Globus pallidus (tissue), 1 donor: ENCODE results near the gene SPATA6.
"Not testable (repeated sequence)": the region's sequence is repeated elsewhere in the genome, so short reads cannot be mapped to it uniquely, and the experiment has no call there.

Source experiments
- DNase-seq: peaks from one replicate; pipeline ENCODE4 v3.0.0-alpha.2; 2015; ENCODE audit warnings: low spot score

SPATA6 gene

DNA sequence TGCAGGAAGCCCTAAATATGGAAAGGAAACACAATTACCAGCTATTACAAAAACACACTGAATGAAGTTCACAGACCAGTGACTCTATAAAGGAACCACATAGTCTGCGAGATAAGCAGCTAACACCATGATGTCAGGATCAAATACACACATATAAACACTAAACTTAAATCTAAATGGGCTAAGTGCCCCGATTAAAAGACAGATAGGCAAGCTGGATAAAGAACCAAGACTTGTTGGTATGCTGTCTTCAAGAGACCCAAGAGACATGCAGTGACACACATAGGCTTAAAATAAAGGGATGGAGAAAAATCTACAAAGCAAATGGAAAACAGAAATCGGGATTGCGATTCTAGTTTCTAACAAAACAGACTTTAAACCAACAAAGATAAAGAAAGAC is 127.6 kb downstream of the SPATA6 start:
- no peak for DNase-seq

DNA sequence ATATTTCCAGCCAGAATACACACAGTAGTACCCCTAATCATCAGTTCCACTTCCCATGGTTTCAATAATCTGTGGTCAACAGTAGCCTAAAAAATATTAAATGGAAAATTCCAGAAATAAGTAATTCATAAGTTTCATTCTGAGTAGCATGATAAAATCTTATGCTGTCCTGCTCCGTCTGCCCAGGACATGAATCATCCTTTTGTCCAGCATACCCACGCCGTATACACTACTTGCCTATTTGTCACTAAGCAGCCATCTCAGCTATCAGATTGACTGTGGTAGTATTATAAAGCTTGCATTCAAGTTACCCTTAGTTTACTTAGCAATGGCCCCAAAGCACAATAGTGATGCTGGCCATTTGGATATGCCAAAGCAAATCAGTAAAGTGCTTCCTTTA is 130.8 kb downstream of the SPATA6 start:
- no peak for DNase-seq

DNA sequence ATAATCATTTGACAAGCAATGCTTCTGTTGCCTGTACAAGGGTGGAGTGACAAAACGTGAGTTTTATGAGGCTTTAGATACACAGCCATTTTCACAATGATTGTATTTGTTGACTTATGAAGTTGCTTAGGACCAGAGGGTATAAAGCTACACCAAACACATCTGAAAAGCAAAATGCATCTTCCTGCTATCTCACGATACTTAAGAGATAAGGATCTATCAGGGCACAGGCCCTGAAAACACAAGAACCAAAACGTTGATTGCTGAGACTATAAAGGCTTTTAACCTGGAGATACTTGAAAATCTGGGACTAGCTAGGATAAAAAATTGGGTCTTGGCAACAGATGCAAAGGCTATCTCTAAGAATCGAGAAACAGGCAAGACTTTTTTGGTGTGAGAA is 133.7 kb downstream of the SPATA6 start:
- no peak for DNase-seq

DNA sequence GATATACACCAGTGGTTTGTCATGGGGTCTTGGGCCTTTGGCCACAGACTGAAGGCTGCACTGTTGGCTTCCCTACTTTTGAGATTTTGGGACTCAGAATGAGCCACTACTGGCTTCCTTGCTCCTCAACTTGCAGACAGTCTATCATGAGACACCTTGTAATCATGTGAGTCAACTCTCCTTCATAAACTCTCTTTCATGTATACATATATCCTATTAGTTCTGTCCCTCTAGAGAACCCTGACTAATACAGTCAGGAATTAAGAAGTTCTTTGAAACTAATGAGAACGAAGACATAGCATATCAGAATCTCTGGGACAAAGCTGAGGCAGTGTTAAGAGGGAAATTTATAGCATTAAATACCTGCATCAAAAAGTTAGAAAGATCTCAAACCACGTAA is 138.7 kb downstream of the SPATA6 start:
- no peak for DNase-seq

DNA sequence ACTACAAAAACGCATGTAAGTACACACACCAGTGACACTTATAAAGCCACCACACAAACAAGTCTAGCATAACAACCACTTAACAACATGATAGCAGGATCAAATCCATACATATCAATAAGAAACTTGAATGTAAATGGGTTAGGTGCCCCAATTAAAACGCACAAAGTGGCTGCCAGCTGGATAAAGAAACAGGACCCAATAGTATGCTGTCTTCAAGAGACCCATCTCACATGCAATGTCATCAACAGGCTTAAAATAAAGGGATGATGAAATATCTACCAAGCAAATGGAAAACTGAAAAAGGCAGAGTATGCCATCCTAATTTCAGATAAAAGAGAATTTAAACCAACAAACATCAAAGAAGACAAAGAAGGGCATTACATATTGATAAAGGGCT is 139.9 kb downstream of the SPATA6 start:
- DNase-seq, result no peak

DNA sequence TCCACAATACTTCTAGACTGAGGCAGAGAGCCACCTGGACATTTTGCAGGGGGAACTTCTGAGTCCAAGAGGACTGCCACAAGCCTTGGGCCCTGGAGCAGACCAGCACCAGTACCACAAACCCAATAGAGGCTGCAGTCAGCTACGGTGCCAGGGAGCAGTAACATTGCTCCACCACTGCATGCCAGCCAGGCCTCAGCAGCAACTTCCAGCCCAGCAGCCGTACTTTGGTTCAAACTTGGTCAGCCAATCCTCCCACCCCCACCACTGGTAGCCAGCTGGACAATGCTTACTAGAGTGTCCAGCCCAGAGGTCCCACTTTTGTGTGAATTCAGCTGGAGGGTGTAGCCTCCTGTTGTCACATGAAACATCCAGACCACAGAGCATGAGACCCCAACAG is 142.1 kb downstream of the SPATA6 start:
- DNase-seq, result no peak

DNA sequence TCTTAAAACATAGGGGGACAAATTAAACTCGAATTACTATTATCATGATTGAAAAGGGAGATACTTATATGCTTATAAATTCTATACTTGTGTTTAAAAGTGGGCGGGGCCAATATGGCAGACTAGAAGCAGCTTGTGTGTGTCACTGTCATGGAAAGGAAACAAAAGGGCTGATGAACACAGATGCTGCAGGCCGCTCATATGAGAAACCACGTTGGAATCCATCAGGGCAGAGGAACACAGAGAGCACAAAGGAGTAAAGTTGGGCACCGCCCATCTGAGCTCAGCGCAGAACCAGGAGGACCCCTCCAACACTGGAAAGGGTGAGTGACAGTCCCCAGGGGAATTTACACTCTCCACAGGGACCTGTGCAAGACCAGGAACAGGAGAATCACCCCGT is 142.5 kb downstream of the SPATA6 start:
- no peak for DNase-seq

DNA sequence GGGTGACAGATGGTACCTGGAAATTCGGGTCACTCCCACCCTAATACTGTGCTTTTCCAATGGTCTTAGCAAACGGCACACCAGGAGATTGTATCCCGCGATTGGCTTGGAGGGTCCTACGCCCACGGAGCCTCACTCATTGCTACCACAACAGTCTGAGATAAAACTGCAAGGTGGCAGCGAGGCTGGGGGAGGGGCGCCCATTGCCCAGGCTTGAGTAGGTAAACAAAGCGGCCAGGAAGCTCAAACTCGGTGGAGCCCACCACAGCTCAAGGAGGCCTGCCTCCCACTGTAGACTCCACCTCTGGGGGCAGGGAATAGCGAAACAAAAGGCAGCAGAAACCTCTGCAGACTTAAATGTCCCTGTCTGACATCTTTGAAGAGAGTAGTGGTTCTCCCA is 160.2 kb downstream of the SPATA6 start:
- not testable (repeated sequence) for DNase-seq

DNA sequence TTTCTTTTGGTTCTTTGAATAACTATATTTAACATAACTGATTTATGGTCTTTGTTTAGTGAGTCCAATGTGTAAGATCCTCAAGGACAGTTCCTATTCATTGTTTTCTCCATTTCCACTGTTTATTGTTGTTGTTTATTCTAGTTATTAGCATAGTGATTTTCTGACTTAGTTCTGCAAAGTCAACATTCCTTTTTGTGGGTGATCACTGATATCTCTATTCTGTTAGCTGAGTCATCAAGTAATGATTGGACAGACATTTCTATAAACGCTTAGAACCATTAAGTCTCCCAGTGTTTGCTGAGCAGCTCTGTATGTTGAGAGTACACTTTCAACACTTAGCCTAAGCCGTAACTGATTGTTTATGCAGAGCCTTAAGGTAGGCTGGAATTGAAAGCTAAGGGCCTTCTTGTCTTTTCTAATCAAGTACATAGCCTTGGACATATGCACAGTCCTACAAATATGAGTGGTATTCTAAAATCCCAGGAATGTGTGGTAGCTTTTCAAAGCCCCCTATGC is 162.4 kb downstream of the SPATA6 start:
- DNase-seq, result no peak

DNA sequence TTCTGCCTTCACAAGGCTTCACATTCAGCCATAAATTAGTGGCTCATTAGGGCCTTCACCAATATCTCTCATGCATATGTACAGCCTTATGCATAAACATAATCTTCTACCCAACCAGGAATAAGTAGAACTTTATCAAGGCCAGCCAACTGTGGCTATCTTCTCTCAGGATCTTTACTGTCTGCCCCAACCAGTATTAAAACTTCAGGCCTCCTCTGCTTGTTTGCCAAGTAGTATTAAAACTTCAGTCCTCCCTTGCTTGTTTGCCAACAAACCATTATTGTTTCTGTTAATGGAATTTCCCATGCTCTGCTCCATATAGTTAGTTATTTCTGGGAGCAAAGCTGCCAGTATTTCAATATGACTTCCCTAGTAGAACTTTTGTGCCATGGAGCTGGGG is 169.4 kb downstream of the SPATA6 start:
- no peak for DNase-seq

DNA sequence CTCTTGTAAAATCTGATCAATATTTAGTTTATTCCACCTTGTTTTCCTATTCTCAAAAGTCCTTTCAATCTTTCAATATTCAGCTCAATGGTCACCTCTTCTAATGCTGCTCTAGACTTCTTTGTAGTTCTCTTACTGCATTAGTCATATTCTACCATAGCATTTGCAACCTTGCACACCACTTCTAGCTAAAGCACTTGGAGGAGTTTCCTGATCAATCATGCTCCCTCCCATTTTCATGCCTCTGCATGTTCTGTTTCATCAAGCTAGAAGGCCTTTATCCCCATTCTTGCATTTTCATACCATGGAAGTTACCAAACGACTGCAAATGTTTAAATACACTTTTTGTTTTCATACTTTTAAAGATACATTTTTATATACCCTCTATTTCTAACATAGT is 177.3 kb downstream of the SPATA6 start:
- DNase-seq, result no peak

DNA sequence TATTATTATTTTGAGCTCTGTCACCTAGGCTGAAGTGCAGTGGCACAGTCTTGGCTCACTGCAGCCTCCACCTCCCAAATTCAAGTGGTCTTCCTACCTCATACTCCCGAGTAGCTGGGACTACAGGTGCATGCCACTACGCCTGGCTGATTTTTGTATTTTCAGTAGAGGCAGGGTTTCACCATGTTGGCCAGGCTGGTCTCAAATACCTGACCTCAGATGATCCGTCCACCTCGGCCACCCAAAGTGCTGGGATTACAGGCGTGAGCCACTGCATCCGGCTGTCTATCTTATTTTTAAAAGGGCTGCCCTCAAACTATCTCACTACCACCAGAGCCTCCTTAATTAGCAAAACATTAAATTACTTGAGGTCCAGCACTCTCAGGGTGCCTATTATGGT is 177.9 kb downstream of the SPATA6 start:
- not testable (repeated sequence) for DNase-seq

DNA sequence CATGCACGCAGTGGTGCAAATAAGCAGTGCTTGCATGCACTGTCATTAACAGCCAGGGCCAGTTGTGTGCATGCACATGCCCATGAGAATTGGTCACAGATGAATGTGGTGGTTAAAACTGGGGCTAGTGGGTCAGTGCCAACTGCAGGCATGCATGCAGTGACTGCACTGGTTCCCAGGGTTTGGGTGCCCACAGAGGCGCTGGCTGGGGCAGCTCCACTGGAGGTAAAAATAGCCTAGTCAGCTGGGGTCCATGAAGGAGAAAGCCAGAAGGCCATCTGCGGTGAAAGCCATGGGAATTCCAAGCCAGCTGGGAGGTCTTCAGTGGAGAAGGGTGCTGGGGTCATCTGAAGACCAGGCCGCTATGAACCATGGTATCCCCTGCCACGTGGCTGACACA is 179.3 kb downstream of the SPATA6 start:
- DNase-seq, result no peak

DNA sequence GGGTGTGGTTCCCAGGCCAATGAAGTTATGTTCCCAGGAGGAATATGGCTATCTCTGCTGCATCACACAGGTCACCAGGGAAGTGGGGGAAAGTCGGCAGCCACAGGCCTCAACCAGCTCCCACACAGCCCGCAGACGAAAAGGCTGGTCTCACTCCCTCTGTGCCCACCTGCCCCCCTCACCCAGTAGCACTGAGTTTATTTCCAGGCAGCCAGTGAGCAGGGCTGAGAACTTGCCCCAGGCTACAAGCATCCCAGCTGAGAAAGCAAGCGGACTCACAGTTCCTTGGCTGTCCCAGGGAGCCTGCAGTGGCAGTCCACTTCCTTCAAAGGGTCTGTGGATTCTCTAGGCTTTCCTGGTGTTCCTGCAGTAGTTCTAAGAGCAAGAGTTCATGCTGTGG is 180.6 kb downstream of the SPATA6 start:
- DNase-seq, result no peak

DNA sequence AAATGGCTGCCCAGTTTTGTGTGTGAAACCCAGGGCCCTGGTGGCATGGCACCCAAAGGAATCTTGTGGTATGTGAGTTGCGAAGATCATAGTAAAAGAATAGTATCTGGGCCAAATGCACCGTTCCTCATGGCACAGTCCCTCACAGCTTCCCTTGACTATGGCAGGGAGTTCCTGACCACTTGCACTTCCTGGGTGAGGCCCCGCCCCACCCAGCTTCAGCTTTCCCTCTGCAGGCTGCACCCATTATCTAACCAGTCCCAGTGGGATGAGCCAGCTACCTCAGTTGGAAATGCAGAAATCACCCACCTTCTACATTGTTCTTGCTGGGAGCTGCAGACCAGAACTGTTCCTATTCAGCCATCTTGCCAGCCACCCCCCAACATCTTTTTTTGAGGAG is 186.5 kb downstream of the SPATA6 start:
- no peak for DNase-seq

DNA sequence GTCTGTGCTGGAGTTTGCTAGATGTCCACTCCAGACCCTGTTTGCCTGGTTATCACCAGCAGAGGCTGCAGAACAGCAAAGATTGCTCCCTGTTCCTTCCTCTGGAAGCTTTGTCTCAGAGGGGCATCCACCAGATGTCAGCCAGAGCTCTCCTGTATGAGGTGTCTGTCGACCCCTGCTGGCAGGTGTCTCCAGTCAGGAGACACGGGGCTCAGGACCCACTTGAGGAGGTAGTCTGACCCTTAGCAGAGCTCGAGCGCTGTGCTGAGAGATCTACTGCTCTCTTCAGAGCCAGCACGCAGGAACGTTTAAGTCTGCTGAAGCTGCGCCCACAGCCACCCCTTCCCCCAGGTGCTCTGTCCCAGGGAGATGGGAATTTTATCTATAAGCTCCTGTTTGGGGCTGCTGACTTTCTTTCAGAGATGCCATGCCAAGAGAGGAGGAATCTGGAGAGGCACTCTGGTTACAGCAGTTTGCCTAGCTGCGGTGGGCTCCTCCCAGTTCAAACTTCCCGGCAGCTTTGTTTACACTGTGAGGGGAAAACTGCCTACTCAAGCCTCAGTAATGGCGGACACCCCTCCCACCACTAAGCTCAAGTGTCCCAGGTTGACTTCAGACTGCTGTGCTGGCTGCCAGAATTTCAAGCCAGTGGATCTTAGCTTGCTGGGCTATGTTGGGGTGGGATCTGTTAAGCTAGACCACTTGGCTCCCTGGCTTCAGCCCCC is 187.1 kb downstream of the SPATA6 start:
- not testable (repeated sequence) for DNase-seq

DNA sequence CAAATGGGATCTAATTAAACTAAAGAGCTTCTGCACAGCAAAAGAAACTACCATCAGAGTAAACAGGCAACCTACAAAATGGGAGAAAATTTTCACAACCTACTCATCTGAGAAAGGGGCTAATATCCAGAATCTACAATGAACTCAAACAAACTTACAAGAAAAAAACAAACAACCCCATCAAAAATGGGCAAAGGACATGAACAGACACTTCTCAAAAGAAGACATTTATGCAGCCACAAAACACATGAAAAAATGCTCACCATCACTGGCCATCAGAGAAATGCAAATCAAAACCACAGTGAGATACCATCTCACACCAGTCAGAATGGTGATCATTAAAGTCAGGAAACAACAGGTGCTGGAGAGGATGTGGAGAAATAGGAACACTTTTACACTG is 189.7 kb downstream of the SPATA6 start:
- not testable (repeated sequence) for DNase-seq

DNA sequence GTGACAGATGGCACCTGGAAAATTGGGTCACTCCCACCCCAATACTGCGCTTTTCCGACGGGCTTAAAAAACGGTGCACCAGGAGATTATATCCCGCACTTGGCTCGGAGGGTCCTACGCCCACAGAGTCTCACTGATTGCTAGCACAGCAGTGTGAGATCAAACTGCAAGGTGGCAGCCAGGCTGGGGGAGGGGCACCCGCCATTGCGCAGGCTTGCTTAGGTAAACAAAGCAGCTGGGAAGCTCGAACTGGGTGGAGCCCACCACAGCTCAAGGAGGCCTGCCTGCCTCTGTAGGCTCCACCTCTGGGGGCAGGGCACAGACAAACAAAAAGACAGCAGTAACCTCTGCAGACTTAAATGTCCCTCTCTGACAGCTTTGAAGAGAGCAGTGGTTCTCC is 194.6 kb downstream of the SPATA6 start:
- not testable (repeated sequence) for DNase-seq

DNA sequence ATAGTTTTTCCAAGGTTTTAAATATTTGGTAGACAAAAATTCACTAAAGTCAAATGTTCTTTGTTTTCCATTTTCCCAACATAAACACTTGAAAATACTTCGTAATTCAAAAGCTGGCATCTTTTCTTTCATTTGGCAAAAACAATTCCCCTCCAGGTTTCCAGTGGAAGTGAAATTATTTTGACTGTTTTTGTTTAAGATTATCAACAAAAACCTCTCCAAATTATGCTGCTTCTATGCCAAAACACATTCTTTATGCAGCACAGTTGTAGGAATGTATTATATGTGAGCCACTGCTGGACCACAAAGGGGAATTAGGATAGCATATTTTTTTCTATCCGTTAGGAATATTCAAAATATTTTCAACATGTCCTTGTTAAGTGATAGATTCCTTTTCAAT is 205.4 kb downstream of the SPATA6 start:
- no peak for DNase-seq

DNA sequence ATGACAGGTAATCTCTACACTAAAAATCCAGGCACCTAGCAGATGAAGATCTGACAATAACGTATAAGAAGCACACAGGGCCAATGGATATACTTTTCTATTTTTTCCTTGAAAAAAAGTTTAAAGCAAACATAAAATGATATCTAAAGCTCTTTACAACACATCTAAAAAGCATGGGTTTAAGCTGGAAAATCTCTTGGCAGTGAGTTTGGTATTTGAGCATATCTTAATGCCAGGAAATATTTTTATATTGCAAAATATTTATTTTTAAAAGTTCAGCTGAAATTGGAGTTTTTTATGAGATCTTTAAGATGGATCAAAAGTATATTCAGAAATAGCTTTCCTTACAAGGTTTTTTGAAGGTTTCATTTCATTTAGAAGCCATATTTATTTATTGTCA is 209.0 kb downstream of the SPATA6 start:
- DNase-seq, result no peak

DNA sequence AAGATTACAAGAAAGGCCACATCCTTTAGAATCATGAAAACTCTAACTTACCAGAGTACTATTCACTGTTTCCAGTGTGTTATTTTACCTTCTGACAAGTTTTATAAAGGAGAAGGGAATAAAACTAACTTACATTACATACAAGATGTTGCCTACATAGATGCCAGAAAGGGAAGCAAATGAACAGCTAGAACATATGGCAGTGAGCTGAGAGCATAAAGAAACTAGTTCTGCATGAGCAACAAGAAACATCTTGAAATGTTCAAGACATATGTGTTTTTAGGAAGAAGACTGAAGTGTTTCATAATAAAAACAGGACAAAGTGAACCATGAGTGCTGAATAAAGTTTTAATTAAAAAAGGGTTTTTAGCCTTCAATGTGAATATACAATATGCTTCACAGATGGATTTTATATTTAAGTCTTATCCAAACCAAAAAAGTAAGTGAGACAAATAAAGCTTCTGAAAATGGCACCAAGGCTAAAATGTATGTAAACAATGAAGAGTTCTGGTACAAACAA is 210.1 kb downstream of the SPATA6 start:
- DNase-seq, result no peak

DNA sequence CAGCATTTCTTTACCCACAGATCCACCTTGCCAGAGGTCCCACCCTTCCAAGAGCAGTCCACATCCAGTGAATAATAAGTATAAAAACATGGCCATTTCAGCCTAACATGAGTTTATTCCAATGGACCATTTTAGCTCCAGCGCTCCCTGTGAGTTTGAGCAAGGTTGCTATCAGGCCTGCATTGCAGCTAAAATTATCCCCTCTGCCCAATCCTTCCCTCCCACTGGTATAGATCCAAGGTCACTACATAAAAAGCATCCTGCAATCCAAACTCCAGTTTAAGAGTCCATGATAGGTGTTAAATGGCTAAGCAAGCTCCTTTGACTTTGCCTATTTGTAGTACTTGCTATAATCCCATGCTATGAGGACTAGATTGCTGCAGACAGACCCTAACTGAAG is 213.9 kb downstream of the SPATA6 start:
- DNase-seq, result no peak

DNA sequence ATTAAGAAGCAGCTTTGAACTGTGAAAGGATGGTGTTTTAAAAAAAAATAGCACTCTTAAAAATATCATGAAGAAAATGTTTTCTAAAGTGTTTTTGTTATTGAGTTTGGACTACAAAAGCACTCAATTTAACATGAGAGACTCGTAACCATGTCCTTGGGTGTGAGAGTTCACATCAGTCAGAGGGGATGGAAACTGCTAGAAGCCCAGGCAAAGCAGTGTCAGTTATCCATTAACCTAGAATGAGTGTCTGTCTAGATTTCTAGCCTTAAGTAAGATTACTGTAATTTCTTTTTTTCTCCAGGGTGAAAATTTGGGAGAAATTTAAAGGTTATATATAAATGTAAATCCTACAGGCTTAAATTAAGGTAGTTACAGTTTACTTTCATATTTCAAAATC is 217.8 kb downstream of the SPATA6 start:
- no peak for DNase-seq

DNA sequence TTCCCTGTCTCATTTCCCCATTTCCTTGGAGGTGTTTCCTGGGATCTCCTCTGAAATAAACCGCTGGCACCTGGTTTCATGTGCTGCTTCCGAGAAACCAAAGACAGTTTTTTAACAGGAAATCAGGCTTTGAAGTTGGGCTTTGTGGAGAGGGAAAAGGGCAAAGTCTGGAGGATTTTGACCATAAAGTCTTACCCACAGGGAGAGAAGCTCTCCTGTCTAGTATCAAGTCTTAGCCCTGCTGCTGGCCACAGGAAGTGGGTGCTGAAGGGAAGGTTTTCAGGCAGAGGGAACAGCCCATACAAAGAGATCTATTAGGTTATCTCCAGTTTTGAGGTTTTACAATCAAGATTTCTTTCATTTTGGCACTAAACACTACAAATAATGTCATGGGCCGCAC is 220.2 kb downstream of the SPATA6 start:
- DNase-seq, result no peak
